Motor neuron (in vitro differentiated cells): Measurements from ENCODE around the gene CEP162. TPM values are rescaled to one million over a fixed set of nuclear protein-coding genes. Genes with fewer than 3 reads are reported as not detected.
"Not testable (repeated sequence)": the region's sequence is repeated elsewhere in the genome, so short reads cannot be mapped to it uniquely, and the experiment has no call there.

ENCODE experiments used
- ATAC-seq, 8 experiments: fragments of 200-7000 bp; cut with Tn5 transposase; replicated peaks in 6 of 8; 2 replicates each; pipeline ENCODE4 v1.8.0; 2021; ENCODE audit warnings: mild to moderate bottlenecking in 8 of 8, moderate library complexity in 8 of 8
- H3K27ac ChIP-seq, 2 donors: fragments of 250-450 bp; sonication (Bioruptor Pico); 2 replicates each; pipeline ENCODE4 v1.9.0; 2021; ENCODE audit warnings: antibody characterized with exemption in 2 of 2, mild to moderate bottlenecking in 2 of 2, moderate library complexity in 1 of 2
- H3K4me1 ChIP-seq, 2 donors: fragments of 250-450 bp; sonication (Bioruptor Pico); replicated peaks in 1 of 2; 2 replicates each; pipeline ENCODE4 v1.6.1; 2021; ENCODE audit warnings: antibody characterized with exemption in 2 of 2, mild to moderate bottlenecking in 2 of 2, moderate library complexity in 1 of 2
- H3K4me3 ChIP-seq, 5 donors: fragments of 250-450 bp; sonication (Bioruptor Pico); 2 replicates each; pipeline ENCODE4 v1.9.0; 2021; ENCODE audit warnings: antibody characterized with exemption in 5 of 5, mild to moderate bottlenecking in 5 of 5, moderate library complexity in 4 of 5
- WGBS, 10 experiments: fragments of 450-650 bp; shearing (Covaris generic); methylation state at CpG; one replicate each; pipeline ENCODE4 v1.0.0; 2022; 5-methylcytosine and 5-hydroxymethylcytosine counted together
- in situ Hi-C, 9 experiments: fragments of 400-800 bp; cut with MboI; loops; one replicate each; pipeline ENCODE4 v1.15.0; 2021; ENCODE audit warnings: low sequenced_read_pairs in 9 of 9, low pct_unique_long_range_greater_than_20kb in 2 of 9; ENCODE audit not compliant: unreplicated experiment in 9 of 9
- total RNA-seq, 8 experiments: library from RNA; unstranded; fragments of 300-600 nt; gene quantifications; 2 replicates each; pipeline versions ENCODE4 v1.2.3 to v1.2.4, GENCODE V29; 2022

Gene CEP162
- total RNA-seq, 8 experiments from 2014 or later = 3.9 to 15.9 (median 7.5) TPM

DNA sequence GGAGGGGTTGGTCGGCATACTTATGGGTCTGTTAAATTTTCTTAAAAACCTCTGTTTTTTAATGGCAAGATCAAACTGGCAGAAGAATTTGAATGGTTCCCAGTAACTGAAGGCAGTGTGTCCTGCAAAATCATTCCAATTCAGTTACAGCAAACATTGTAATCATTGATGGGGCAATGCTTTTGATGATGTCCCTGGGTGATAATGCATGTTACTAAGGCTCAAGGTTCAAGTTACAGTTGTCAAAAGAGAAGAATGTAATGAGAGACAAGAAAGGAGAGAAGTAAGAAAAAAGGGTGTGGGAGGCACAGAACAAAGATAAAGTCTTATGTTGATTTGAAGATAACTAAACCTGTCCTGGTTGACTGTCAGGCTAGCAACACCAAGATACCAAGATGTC lies 54.9 kb downstream of the CEP162 start:
- Histone ChIP-seq H3K27ac (no peak overlapping the region), H3K4me1 (no peaks in the 10 kb centered on the region), H3K4me3 (no peak overlapping the region)
- WGBS, 10 experiments = 71 to 100% (median 89%) methylated on average over 1 of the region's 1 CpG; no CpG with 5 or more reads in 4 of the 10 experiments
- in situ Hi-C loops = no loop called here
- ATAC-seq = no peak

DNA sequence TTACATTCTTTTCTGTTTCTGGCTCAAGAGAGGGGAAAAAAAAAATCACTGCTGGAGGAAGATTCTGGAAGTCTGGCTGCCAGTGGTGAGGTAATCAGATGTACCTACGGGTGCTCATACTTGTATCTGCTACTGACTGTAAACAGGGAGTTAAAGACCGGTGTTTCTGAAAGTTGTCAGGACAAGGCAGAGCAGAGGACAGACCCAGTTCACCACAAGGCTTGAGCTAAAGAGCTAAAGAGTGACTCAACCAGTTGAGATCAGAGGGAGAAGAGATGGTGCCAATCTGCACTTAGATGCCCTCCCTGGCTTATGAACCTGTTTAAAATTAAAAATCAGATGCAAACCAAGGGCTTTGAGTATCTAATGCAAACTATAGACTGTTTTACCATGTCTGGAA lies 55.4 kb downstream of the CEP162 start:
- in situ Hi-C loops = no loop called here
- no peak overlapping the region for H3K4me3 ChIP-seq
- 90 to 100% (median 100%) methylated on average over 1 to 2 of the region's 2 CpGs; no CpG with 5 or more reads in 2 of the 10 experiments for WGBS, 10 experiments
- no peak overlapping the region for H3K27ac ChIP-seq
- no peak for ATAC-seq
- no peaks in the 10 kb centered on the region for H3K4me1 ChIP-seq

DNA sequence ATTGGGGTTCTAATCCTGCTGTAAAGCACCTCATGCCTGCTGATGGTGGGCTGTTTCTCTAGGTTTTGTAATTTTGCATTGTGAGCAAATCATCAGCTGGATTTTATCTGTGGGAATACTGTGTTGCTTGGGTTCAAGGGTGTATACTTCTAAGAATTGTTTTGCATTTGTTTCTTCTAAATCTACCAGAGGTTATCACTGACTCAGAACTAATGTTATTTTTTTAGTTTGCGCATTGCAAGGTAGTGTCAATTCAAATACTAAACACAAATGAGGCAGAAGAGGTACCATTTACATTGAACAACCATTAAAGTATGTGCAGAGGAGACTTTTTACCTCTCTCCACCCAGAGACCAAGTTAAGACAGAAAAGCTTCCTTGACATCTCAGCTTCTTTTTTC lies 60.0 kb downstream of the CEP162 start:
- WGBS, 10 experiments = 89 to 100% (median 100%) methylated on average over 1 of the region's 1 CpG; no CpG with 5 or more reads in 2 of the 10 experiments
- H3K4me1 ChIP-seq = no peaks in the 10 kb centered on the region
- in situ Hi-C loops = no loop called here
- H3K4me3 ChIP-seq = no peak overlapping the region
- no peak overlapping the region for H3K27ac ChIP-seq
- peak in 2 of 8 experiments; percentile 71 to 82 for ATAC-seq

DNA sequence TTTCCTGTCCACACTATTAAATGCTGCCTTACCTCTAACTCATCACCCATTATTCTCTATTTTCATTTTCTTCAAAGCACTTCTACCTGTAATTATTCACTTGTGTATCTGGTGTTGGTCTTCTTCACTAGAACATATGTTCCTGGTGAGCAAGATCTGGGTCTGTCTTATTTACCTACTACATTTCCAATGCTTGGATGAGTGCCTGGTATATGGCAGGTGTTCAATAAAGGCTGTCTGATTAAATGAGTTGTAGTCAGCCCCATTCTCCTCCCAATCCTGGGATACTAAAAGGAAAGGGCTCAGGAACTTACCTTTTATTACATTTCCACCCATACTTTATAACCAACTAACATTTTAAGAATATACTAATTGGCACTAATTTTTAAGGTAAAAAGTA lies 61.0 kb downstream of the CEP162 start:
- ATAC-seq = no peak
- Histone ChIP-seq H3K4me3 (no peak overlapping the region), H3K4me1 (no peaks in the 10 kb centered on the region), H3K27ac (no peak overlapping the region)
- in situ Hi-C loops = no loop called here

DNA sequence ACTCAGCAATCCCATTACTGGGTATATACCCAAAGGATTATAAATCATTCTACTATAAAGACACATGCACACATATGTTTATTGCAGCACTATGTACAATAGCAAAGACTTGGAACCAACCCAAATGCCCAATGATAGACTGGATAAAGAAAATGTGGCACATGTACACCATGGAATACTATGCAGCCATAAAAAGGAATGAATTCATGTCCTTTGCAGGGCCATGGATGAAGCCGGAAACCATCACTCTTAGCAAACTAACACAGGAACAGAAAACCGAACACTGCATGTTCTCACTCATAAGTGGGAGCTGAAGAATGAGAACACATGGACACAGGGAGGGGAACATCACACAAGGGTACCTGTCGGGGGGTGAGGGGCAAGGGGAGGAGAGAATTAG lies 63.1 kb downstream of the CEP162 start:
- H3K4me1 ChIP-seq, in situ Hi-C loops, ATAC-seq, H3K27ac ChIP-seq, H3K4me3 ChIP-seq: not testable (repeated sequence)
- 100% methylated on average over 1 of the region's 3 CpGs; no CpG with 5 or more reads in 9 of the 10 experiments for WGBS, 10 experiments

DNA sequence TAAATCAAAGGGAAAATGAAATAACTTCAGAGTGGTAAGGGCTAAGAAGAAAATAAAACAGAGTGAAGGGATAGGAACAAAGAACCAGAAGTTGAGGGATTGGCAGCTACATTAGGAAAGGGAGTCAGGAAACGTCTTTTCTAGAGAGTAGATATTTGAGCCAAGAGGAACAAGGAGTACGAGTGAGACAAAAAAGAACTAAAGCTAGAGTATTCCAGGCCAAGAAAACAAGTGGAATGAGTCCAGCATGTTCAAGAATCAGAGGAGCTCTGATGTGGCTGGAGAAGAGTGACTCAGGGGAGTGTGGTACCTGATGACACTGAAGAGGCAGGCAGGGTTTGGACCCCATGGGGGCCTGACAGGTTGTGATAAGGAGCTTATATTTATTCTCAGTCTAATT lies 66.3 kb downstream of the CEP162 start:
- no peak overlapping the region for H3K4me3 ChIP-seq
- no peak for ATAC-seq
- H3K27ac ChIP-seq = no peak overlapping the region
- in situ Hi-C loops = no loop called here
- H3K4me1 ChIP-seq = no peaks in the 10 kb centered on the region
- WGBS, 10 experiments = 67 to 100% (median 90%) methylated on average over 1 to 2 of the region's 2 CpGs

DNA sequence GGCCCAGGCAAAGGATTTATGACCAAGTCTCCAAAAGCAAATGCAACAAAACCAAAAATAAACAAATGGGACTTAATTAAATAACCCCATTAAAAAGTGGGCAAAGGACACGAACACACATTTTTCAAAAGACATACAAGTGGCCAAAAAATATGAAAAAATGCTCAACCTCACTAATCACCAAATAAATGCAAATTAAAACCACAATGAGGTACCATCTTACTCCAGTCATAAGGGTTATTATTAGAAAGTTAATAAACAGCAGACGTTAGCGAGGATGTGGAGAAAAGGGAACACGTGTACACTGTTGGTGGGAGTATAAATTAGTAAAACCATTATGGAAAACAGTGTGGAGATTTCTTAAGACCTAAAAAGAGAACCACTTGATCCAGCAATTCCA lies 71.1 kb downstream of the CEP162 start:
- WGBS, 10 experiments = 23 to 100% (median 87%) methylated on average over 1 to 4 of the region's 4 CpGs
- no peak overlapping the region for H3K27ac ChIP-seq
- in situ Hi-C loops = no loop called here

DNA sequence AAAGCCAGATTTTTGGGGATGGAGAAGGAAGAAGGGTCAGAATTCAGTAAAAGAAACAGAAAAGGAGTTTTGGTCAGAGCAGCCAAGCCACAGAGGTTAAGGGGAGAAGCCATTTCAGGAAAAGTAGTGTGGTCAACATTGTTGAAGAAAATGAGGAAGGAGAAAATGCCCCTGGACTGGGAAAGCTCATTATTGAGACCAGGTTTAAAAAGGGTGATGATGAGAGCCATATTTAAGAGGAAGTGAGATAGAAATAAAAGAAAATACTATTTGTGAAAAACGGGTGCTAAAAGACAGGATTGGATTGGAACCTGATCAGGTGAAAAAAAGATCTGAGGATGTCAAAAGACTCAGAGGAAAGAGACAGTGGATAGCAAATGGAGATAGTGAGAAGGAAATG lies 75.8 kb downstream of the CEP162 start:
- in situ Hi-C loops = no loop called here
- Histone ChIP-seq H3K27ac (no peak overlapping the region), H3K4me1 (no peaks in the 10 kb centered on the region), H3K4me3 (no peak overlapping the region)
- ATAC-seq = no peak
- 22 to 100% (median 98%) methylated on average over 1 of the region's 1 CpG for WGBS, 10 experiments

More for the DNA sequence above, 71.1 kb downstream of the CEP162 start:
- ATAC-seq = no peak
- H3K4me3 ChIP-seq = no peak overlapping the region
- no peaks in the 10 kb centered on the region for H3K4me1 ChIP-seq

DNA sequence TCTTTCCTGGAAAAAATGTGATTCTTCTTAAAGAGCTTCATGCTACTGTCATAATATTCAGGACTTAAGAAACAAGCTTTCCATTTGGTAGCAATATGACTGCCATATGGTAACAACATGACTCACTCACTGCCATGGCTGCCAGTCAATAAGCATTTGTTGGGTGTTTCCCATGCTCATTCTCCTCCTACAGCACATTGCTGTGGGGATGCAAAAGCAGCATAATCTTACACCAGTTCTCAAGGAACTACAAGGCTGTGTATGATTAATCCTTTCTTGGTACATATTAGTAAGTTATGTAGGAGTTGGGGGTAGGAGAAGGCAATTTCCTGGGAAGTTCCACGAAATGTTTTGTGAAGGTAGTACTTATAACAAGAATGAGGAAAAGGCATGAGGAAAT lies 76.7 kb downstream of the CEP162 start:
- WGBS, 10 experiments = 0 to 100% (median 79%) methylated on average over 1 of the region's 1 CpG; no CpG with 5 or more reads in 2 of the 10 experiments
- in situ Hi-C loops = no loop called here
- H3K4me3 ChIP-seq = no peak overlapping the region
- no peak overlapping the region for H3K27ac ChIP-seq
- ATAC-seq = peak in 3 of 8 experiments; percentile 99 to 100 (median 100)
- H3K4me1 ChIP-seq = no peaks in the 10 kb centered on the region

DNA sequence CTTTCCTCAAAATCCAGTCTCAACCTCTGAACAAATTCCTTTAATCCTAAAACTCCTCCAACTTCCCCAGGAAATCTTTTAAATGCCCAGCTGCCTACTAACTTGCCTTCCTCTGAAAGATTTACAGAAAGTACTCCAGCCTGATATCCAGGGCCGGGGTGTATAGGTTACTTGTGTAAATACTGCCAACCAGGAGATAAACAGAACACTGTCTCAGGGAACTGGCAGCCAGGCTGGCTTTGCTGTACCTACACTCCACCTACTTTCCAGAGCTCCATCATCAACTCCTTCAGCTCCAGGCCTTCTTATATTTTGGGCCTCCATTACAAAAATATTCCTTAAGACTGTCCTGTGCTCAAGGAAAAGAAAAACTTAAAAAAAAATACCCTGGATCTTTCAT lies 85.9 kb downstream of the CEP162 start:
- ATAC-seq = no peak
- 60 to 90% (median 80%) methylated on average over 1 of the region's 1 CpG; no CpG with 5 or more reads in 4 of the 10 experiments for WGBS, 10 experiments
- Histone ChIP-seq H3K4me1 (no peaks in the 10 kb centered on the region), H3K4me3 (no peak overlapping the region), H3K27ac (no peak overlapping the region)
- in situ Hi-C loops = no loop called here

DNA sequence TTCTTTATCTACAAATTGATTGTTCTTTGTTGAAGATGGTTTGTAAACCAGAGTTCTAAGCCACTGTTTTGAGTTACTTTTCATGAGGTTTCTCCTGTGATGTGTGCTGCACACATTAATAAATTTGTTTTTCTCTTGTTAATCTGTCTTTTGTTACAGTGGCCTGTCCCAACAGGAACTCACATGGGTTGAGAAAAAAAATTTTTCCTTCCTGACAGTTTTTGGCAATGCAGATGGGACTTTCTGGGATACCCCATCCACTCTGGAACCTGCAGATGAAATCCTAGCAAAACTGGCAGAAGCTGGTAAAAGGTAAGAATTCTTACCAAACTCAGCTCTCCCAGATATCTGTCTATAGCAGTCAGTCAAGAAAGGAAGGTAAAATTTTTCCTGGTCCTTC lies 88.1 kb downstream of the CEP162 start:
- in situ Hi-C loops = no loop called here
- no peak for ATAC-seq
- H3K27ac ChIP-seq = no peak overlapping the region
- H3K4me1 ChIP-seq = no peaks in the 10 kb centered on the region
- H3K4me3 ChIP-seq = no peak overlapping the region

DNA sequence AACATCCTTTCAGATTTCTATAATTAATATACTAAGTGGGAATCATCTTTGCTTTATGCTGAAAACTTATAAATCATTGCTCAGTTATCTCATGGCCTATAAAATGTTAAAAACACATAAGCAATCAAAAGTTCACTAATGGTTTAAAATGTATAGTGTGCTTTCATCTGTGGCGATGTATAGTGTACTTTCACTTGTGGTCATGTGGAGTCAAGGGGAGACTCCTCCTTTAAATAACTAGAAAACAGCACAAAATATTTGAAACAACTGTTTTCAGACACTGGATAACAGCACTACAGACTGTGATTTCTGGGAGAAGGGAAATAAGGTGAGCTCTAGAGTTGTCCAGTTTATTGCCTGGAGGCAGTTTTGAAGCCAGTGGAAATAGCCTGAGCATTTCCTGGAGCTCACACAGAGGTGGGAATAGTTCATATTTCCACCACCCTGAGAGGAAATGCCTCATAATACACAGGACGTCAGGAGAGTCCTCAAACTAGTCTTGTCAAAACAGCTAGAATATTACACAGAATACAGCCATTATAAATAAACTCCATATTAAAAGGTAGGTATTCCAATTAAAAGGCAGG lies 89.4 kb downstream of the CEP162 start:
- no peaks in the 10 kb centered on the region for H3K4me1 ChIP-seq
- no peak overlapping the region for H3K27ac ChIP-seq
- in situ Hi-C loops = no loop called here
- no peak overlapping the region for H3K4me3 ChIP-seq
- ATAC-seq = peak in 1 of 8 experiments; percentile 30
- WGBS, 10 experiments = 60 to 100% (median 95%) methylated on average over 1 to 2 of the region's 2 CpGs; no CpG with 5 or more reads in 1 of the 10 experiments

DNA sequence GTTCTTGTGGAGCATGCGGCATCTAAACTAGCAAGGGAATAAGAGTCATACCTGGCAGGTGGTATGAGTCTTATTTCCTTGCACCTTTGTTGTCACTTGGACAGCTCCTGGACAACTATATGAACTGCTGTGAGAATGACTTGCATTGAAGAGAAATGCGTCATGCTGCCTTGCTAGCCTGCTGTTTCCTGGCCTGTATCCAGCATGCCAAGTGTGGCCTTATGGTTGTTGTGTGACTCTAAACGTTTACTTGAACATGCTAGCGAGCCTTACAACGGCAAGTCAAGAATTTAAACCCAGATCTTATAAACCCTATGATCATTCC lies 90.4 kb downstream of the CEP162 start:
- WGBS, 10 experiments = 67 to 100% (median 81%) methylated on average over 2 to 4 of the region's 5 CpGs; no CpG with 5 or more reads in 1 of the 10 experiments
- no peaks in the 10 kb centered on the region for H3K4me1 ChIP-seq
- in situ Hi-C loops = no loop called here
- peak in 1 of 8 experiments; percentile 31 for ATAC-seq
- H3K27ac ChIP-seq = no peak overlapping the region
- H3K4me3 ChIP-seq = no peak overlapping the region

DNA sequence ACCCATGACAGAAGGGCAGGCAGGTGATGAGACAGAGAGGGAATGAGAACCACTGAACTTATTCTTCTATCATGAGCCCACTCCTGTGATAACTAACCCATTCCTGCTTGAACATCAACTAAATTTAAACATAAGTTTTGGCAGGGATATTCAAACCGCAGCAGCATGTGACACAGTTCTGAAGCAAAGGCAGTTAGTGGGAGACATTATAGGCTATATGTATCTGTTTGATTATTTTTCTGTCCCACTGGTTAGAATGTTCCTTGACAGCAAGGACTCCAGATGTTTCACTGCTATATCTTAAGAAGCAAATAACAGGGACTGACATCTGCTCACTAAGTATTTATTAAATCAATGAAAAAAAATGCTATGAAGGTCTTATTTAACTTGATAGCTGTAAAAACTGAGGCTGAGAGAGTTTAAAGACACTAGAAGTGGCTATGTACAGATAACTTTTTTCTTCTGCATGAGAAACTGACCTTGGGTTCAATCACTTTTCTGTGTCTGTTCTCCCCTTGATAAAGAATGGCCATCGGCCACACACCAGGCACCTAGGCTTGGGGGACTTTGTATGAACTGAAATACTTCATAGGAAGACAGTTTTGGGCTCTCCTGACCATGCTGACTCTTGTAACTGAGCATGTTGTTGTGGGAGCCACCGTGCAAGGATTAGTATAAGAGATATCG lies 90.9 kb downstream of the CEP162 start:
- in situ Hi-C loops = no loop called here
- Histone ChIP-seq H3K4me3 (no peak overlapping the region), H3K27ac (no peak overlapping the region), H3K4me1 (no peaks in the 10 kb centered on the region)
- no peak for ATAC-seq
- WGBS, 10 experiments = 40 to 100% (median 95%) methylated on average over 1 to 3 of the region's 4 CpGs; no CpG with 5 or more reads in 2 of the 10 experiments
